ENCODE results near the gene AKTIP. TPM values are rescaled to one million over a fixed set of nuclear protein-coding genes. Genes with fewer than 3 reads are reported as not detected.

The AKTIP gene
- total and polyA plus RNA-seq, 9 of the 15 experiments (the other 6 are each of a cell fraction or from before 2014, with no cell fraction given) = 3.0 to 10.7 (median 4.4) TPM

DNA sequence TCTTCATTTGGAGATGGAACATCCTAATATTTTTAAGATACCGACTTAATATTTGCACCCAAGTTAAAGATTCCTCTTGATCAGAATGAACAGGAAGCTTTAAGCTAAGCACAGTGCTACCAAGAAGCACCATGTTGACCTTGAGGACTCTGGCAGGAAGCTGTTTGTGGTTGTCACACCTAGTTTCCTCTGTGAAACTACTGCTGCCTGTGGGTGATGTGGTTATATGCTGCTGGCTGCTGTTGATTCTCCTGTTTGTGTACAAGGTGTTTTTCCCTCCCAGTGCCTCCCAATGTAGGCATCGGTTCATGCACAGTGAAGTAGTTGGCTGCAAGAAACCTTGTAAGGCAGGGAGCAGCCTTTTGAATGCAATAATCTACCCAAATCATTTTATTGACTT is 45.3 kb downstream of the AKTIP start:
- Histone ChIP-seq H3K4me3 (no peak overlapping the region), H4K20me1 (replicated peaks; ENCODE audit: control insufficient read depth, insufficient read depth, low read length) (no peaks in the 10 kb centered on the region), H3K27me3 (ENCODE audit: control insufficient read depth in 2 of 2, insufficient read depth in 2 of 2, low read length in 2 of 2) (no peaks in the 10 kb centered on the region), H3K27ac (ENCODE audit: extremely low read depth, low read depth, low read length) (no peak overlapping the region), H3K9me3 (replicated peaks; ENCODE audit: control insufficient read depth, insufficient read depth, low read depth, low read length) (no peaks in the 10 kb centered on the region), H3K36me3 (ENCODE audit: control insufficient read depth, insufficient read depth, low read length) (peaks cover 56% of the 10 kb centered on the region), H3K4me2 (ENCODE audit: insufficient read depth, low read length) (no peak overlapping the region), H3K9ac (ENCODE audit: insufficient read depth in 1 of 2, low read depth in 2 of 2, low read length in 2 of 2) (no peak overlapping the region), H3K9me1 (ENCODE audit: control insufficient read depth, insufficient read depth, low read length) (no peaks in the 10 kb centered on the region), H2AFZ (ENCODE audit: low read depth, low read length) (no peak overlapping the region), H3K79me2 (ENCODE audit: control insufficient read depth, insufficient read depth, low read length) (no peaks in the 10 kb centered on the region), H3K4me1 (replicated peaks in 1 of 2; ENCODE audit: control insufficient read depth in 2 of 2, insufficient read depth in 2 of 2, low read length in 2 of 2) (no peaks in the 10 kb centered on the region)
- FAIRE-seq (no peak), ATAC-seq (no peak; the same call in 1 of the 3 replicates), DNase-seq (ENCODE audit: extremely low read depth in 1 of 4, low spot score in 3 of 4) (no peak)
- intact Hi-C loops (cut with micrococcal nuclease) (no loop called here), in situ Hi-C loops (cut with MboI) (no loop called here)
- POLR2A ChIA-PET = interaction anchor here (0.7 to 0.8 kb wide), 2 partner anchors 9 to 29 kb away, joined by 3 read pairs; no protein-coding TSS in a partner anchor
- WGBS (ENCODE audit: insufficient coverage, low coverage, missing lambda C conversion rate) = 93% methylated on average over 2 of the region's 2 CpGs
- no TSS peak for BruUV-seq (replicated peaks)
- CTCF ChIA-PET (ENCODE audit: low intra/inter-chr PET ratio) = no interaction called here
- TF ChIP-seq SRSF3 (IDR thresholded peaks at IDR 0.05; ENCODE audit: insufficient read depth, low read length) (no peak), CBFA2T3 (IDR thresholded peaks at IDR 0.05) (no peak), HMGN3 (IDR thresholded peaks at IDR 0.05; ENCODE audit: borderline replicate concordance, extremely low read depth, insufficient read length, low read depth, low read length) (no peak), L3MBTL2 (IDR thresholded peaks at IDR 0.05) (no peak), FOSL1 (tag; conservative IDR thresholded peaks at IDR 0.05) (no peak), PCBP1 (IDR thresholded peaks at IDR 0.05; ENCODE audit: low read depth, low read length, poor library complexity, severe bottlenecking) (no peak), PYGO2 (tag; IDR thresholded peaks at IDR 0.05) (no peak), ZNF134 (CRISPR knock-in tag; conservative IDR thresholded peaks at IDR 0.05) (no peak), EP400 (IDR thresholded peaks at IDR 0.05) (no peak), ZNF511 (CRISPR knock-in tag; IDR thresholded peaks at IDR 0.05) (no peak), ZNF174 (CRISPR knock-in tag; IDR thresholded peaks at IDR 0.05) (no peak), ZNF518B (CRISPR knock-in tag; IDR thresholded peaks at IDR 0.05) (no peak), HDAC2 (IDR thresholded peaks at IDR 0.05) (no peak), PTBP1 (IDR thresholded peaks at IDR 0.05; ENCODE audit: low read depth, low read length) (no peak), TAL1 (IDR thresholded peaks at IDR 0.05) (no peak)
- TF ChIP-seq, protein P1, sequence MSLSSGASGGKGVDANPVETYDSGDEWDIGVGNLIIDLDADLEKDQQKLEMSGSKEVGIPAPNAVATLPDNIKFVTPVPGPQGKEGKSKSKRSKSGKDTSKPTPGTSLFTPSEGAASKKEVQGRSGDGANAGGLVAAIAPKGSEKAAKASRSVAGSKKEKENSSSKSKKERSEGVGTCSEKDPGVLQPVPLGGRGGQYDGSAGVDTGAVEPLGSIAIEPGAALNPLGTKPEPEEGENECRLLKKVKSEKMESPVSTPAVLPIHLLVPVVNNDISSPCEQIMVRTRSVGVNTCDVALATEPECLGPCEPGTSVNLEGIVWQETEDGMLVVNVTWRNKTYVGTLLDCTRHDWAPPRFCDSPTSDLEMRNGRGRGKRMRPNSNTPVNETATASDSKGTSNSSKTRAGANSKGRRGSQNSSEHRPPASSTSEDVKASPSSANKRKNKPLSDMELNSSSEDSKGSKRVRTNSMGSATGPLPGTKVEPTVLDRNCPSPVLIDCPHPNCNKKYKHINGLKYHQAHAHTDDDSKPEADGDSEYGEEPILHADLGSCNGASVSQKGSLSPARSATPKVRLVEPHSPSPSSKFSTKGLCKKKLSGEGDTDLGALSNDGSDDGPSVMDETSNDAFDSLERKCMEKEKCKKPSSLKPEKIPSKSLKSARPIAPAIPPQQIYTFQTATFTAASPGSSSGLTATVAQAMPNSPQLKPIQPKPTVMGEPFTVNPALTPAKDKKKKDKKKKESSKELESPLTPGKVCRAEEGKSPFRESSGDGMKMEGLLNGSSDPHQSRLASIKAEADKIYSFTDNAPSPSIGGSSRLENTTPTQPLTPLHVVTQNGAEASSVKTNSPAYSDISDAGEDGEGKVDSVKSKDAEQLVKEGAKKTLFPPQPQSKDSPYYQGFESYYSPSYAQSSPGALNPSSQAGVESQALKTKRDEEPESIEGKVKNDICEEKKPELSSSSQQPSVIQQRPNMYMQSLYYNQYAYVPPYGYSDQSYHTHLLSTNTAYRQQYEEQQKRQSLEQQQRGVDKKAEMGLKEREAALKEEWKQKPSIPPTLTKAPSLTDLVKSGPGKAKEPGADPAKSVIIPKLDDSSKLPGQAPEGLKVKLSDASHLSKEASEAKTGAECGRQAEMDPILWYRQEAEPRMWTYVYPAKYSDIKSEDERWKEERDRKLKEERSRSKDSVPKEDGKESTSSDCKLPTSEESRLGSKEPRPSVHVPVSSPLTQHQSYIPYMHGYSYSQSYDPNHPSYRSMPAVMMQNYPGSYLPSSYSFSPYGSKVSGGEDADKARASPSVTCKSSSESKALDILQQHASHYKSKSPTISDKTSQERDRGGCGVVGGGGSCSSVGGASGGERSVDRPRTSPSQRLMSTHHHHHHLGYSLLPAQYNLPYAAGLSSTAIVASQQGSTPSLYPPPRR (CRISPR knock-in tag; IDR thresholded peaks at IDR 0.05; ENCODE audit: borderline replicate concordance) = no peak
